Spleen (tissue), 11 donors: Measurements from ENCODE around the gene SCYGR1. TPM values are rescaled to one million over a fixed set of nuclear protein-coding genes. Genes with fewer than 3 reads are reported as not detected.

Experiments
- DNase-seq: peaks from one replicate; pipeline ENCODE4 v3.0.0-alpha.2; 2020
- H3K27ac ChIP-seq, 8 donors: fragments of 200-600 bp; sonication (generic) in 7 of 8; 1 replicate in 4 of 8; 2 replicates in 4 of 8; pipeline versions ENCODE4 v1.5.0 to v1.8.0; 2016 to 2021; ENCODE audit warnings: inconsistent platforms in 4 of 8, mild to moderate bottlenecking in 4 of 8, moderate library complexity in 1 of 8
- H3K27me3 ChIP-seq, 7 donors: fragments of 200-600 bp; sonication (generic) in 6 of 7; replicated peaks in 1 of 7; 1 replicate in 4 of 7; 2 replicates in 3 of 7; pipeline versions ENCODE4 v1.5.0 to v1.8.0; 2016 to 2021; ENCODE audit warnings: inconsistent platforms in 3 of 7, mild to moderate bottlenecking in 1 of 7
- H3K36me3 ChIP-seq, 6 donors: fragments of 200-600 bp; sonication (generic) in 5 of 6; 1 replicate in 4 of 6; 2 replicates in 2 of 6; pipeline versions ENCODE4 v1.5.0 to v1.8.0; 2016 to 2021; ENCODE audit warnings: inconsistent platforms in 2 of 6
- H3K4me1 ChIP-seq, 6 donors: fragments of 200-600 bp; sonication (generic) in 5 of 6; 1 replicate in 3 of 6; 2 replicates in 3 of 6; pipeline versions ENCODE4 v1.5.0 to v1.8.0; 2016 to 2021; ENCODE audit warnings: inconsistent platforms in 3 of 6
- H3K4me3 ChIP-seq, 8 donors: fragments of 200-600 bp; sonication (generic) in 7 of 8; 1 replicate in 4 of 8; 2 replicates in 4 of 8; pipeline versions ENCODE4 v1.5.0 to v1.8.0; 2016 to 2021; ENCODE audit warnings: inconsistent platforms in 4 of 8, mild to moderate bottlenecking in 4 of 8, moderate library complexity in 2 of 8
- H3K9me3 ChIP-seq, 8 donors: fragments of 200-600 bp; sonication (generic) in 7 of 8; 1 replicate in 4 of 8; 2 replicates in 4 of 8; pipeline versions ENCODE4 v1.5.0 to v1.8.0; 2016 to 2021; ENCODE audit warnings: inconsistent platforms in 4 of 8
- CTCF ChIP-seq, 11 experiments: fragments of 200-600 bp in 7 of 11; fragments of 450-650 bp in 4 of 11; sonication (generic) in 4 of 11; IDR thresholded peaks in 8 of 11; conservative IDR thresholded peaks in 3 of 11; 1 replicate in 7 of 11; 2 replicates in 4 of 11; pipeline versions ENCODE4 v1.4.0 to v1.8.0; 2016 to 2021; ENCODE audit warnings: antibody characterized with exemption in 11 of 11, inconsistent platforms in 4 of 11, mild to moderate bottlenecking in 1 of 11
- POLR2A ChIP-seq, 3 donors: fragments of 450-650 bp; IDR thresholded peaks; one replicate each; pipeline ENCODE4 v1.5.1; 2017; ENCODE audit warnings: antibody characterized with exemption in 3 of 3, mild to moderate bottlenecking in 1 of 3
- POLR2AphosphoS5 ChIP-seq, 3 donors: sonication (generic); formaldehyde crosslinking; IDR thresholded peaks; one replicate each; pipeline ENCODE4 v1.5.1; 2017; ENCODE audit warnings: antibody characterized with exemption in 3 of 3
- WGBS, 5 donors: extraction: QIAGEN DNeasy Blood & Tissue Kit in 3 of 5; methylation state at CpG; one replicate each; pipeline versions ENCODE4 v1.1.5 to v1.1.7; 2013 to 2018; 5-methylcytosine and 5-hydroxymethylcytosine counted together
- intact Hi-C: fragments of 100-400 bp; cut with DNase I; formaldehyde crosslinking; loops from one replicate; pipeline ENCODE4 v1.15.0; 2023; ENCODE audit warnings: low total_unique reads
- polyA plus RNA-seq, 3 donors: library from polyadenylated mRNA; stranded (reverse); fragments of 200-250 nt; gene quantifications; one replicate each; pipeline ENCODE4 v1.2.1, GENCODE V29; 2013
- total RNA-seq, 7 donors: library from RNA; depleted of rRNA in 3 of 7; stranded (reverse); fragments of >200 nt in 3 of 7; fragmentation: NEBNext Ultra II Directional in 4 of 7; extraction: Animal tissue kit (Norgen Biotek cat#: 25700) in 4 of 7; gene quantifications; one replicate each; pipeline versions ENCODE4 v1.1.0 to v1.2.1, GENCODE V29; 2016 to 2021
- donor health status: healthy with polysubstance abuse.
- donor health status: DM: no; HTN: no; CAD: no; lungs with moderate emphysema.
- donor health status: DM: no; HTN: no; CAD: no.
- donor health status: Bipolar disorder and iron deficiency.
- donor health status: healthy.
- donor health status: DM: no; HTN: no; CAD: no.
- donor health status: DM: yes; HTN: yes; CAD: no.

Gene SCYGR1
- total and polyA plus RNA-seq, 10 donors: not detected

DNA sequence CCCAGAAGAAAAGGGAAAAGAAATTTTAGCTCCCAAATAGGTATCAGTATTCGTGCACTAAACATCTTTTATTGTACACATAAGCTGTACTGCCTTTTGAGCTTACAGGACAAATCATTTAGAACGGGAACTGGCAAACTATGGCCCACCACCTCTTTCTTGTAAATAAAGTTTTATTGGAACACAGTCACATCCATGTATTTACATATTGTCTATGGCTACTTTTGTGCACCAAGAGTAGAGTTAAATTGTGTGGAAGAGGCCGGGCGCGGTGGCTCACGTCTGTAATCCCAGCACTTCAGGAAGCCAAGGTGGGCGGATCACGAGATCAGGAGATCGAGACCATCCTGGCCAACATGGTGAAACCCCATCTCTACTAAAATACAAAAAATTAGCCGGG is 14.4 kb downstream of the SCYGR1 start:
- Histone ChIP-seq H3K9me3 (no peaks in the 10 kb centered on the region), H3K36me3 (no peaks in the 10 kb centered on the region), H3K4me1 (peaks cover 0 to 24% (median 0%) of the 10 kb centered on the region in 6 donors), H3K27me3 (no peaks in the 10 kb centered on the region), H3K27ac (no peak overlapping the region), H3K4me3 (no peak overlapping the region)
- TF ChIP-seq POLR2A (IDR thresholded peaks at IDR 0.05): no peak
- TF ChIP-seq POLR2AphosphoS5 (IDR thresholded peaks at IDR 0.05): no peak
- TF ChIP-seq CTCF (IDR thresholded peaks at IDR 0.05 in 8 of 11, conservative IDR thresholded peaks at IDR 0.05 in 3 of 11): no peak
- DNase-seq: no peak
- intact Hi-C loops: no loop called here
- 84 to 92% (median 89%) methylated on average over 10 of the region's 10 CpGs for WGBS, 5 donors

- Histone ChIP-seq H3K27ac (peak overlapping the region in 6 of 8 donors; percentile 43 to 86 (median 75)), H3K9me3 (no peaks in the 10 kb centered on the region), H3K36me3 (no peaks in the 10 kb centered on the region), H3K4me1 (peaks cover 0 to 27% (median 0%) of the 10 kb centered on the region in 6 donors), H3K4me3 (no peak overlapping the region), H3K27me3 (no peaks in the 10 kb centered on the region)
- intact Hi-C loops: no loop called here
- DNase-seq: no peak
- WGBS, 5 donors: 43 to 69% (median 53%) methylated on average over 9 of the region's 9 CpGs
- TF ChIP-seq POLR2AphosphoS5 (IDR thresholded peaks at IDR 0.05) (peak in 1 of 3 donors; percentile 80), POLR2A (IDR thresholded peaks at IDR 0.05) (peak in 1 of 3 donors; percentile 39), CTCF (IDR thresholded peaks at IDR 0.05 in 8 of 11, conservative IDR thresholded peaks at IDR 0.05 in 3 of 11) (peak in 1 of 11 experiments; percentile 19)
These were observed 16.9 kb downstream of the SCYGR1 start for GRCh38 chr2:227370791-227371312.

- peaks cover 0 to 28% (median 0%) of the 10 kb centered on the region in 6 donors for H3K4me1 ChIP-seq
- intact Hi-C loops: no loop called here
- H3K9me3 ChIP-seq: no peaks in the 10 kb centered on the region
- peak overlapping the region in 6 of 8 donors; percentile 43 to 86 (median 75) for H3K27ac ChIP-seq
- no peak for TF ChIP-seq CTCF (IDR thresholded peaks at IDR 0.05 in 8 of 11, conservative IDR thresholded peaks at IDR 0.05 in 3 of 11)
- H3K27me3 ChIP-seq: no peaks in the 10 kb centered on the region
- WGBS, 5 donors: 74 to 88% (median 84%) methylated on average over 8 of the region's 8 CpGs
- H3K4me3 ChIP-seq: no peak overlapping the region
- no peaks in the 10 kb centered on the region for H3K36me3 ChIP-seq
- no peak for DNase-seq
These were observed 17.7 kb downstream of the SCYGR1 start for GRCh38 chr2:227370092-227370491.

GRCh38 chr2:227368574-227368973 is 19.2 kb downstream of the SCYGR1 start:
- Histone ChIP-seq H3K27me3 (no peaks in the 10 kb centered on the region), H3K27ac (peak overlapping the region in 3 of 8 donors; percentile 36 to 55 (median 53)), H3K4me3 (no peak overlapping the region), H3K36me3 (no peaks in the 10 kb centered on the region), H3K4me1 (peaks cover 0 to 36% (median 0%) of the 10 kb centered on the region in 6 donors), H3K9me3 (no peaks in the 10 kb centered on the region)
- WGBS, 5 donors: 72 to 84% (median 79%) methylated on average over 5 of the region's 5 CpGs
- no peak for DNase-seq
- intact Hi-C loops: no loop called here
- TF ChIP-seq POLR2AphosphoS5 (IDR thresholded peaks at IDR 0.05) (no peak), POLR2A (IDR thresholded peaks at IDR 0.05) (no peak), CTCF (IDR thresholded peaks at IDR 0.05 in 8 of 11, conservative IDR thresholded peaks at IDR 0.05 in 3 of 11) (no peak)
